Keratinocyte (primary cell): ENCODE data around the gene NFATC2. TPM values are rescaled to one million over a fixed set of nuclear protein-coding genes. Genes with fewer than 3 reads are reported as not detected.

Experiments
- DNase-seq: peaks from one replicate; pipeline ENCODE4 v3.0.0-alpha.2; 2011; ENCODE audit warnings: low read depth, missing footprints, low spot score
- FAIRE-seq: peaks from 2 replicates; lab custom pipeline; 2011; peaks lifted over from hg19 to GRCh38; lab: Jason Lieb, UNC
- H2AFZ ChIP-seq: 2 replicates; pipeline ENCODE4 v1.6.0; 2012; ENCODE audit warnings: low read length, control low read depth, inconsistent platforms; ENCODE audit not compliant: control insufficient read depth
- H3K27ac ChIP-seq: 2 replicates; pipeline ENCODE4 v1.5.1; 2011; ENCODE audit warnings: low read length; ENCODE audit not compliant: control insufficient read depth, insufficient read depth
- H3K27me3 ChIP-seq: 3 replicates; pipeline ENCODE4 v1.6.0; 2011; ENCODE audit warnings: low read length; ENCODE audit not compliant: control insufficient read depth, insufficient read depth; ENCODE audit errors: extremely low read depth
- H3K36me3 ChIP-seq, 2 experiments: 2 replicates in 1 of 2; 3 replicates in 1 of 2; pipeline ENCODE4 v1.5.1; 2011; ENCODE audit warnings: low read length in 2 of 2, mild to moderate bottlenecking in 1 of 2; ENCODE audit not compliant: control insufficient read depth in 2 of 2, insufficient read depth in 2 of 2; ENCODE audit errors: extremely low read depth in 1 of 2
- H3K4me1 ChIP-seq: 3 replicates; pipeline ENCODE4 v1.5.1; 2011; ENCODE audit warnings: low read length; ENCODE audit not compliant: control insufficient read depth, insufficient read depth; ENCODE audit errors: extremely low read depth
- H3K4me2 ChIP-seq: 3 replicates; pipeline ENCODE4 v1.6.0; 2011; ENCODE audit warnings: low read depth, low read length; ENCODE audit not compliant: control insufficient read depth, insufficient read depth; ENCODE audit errors: extremely low read depth
- H3K4me3 ChIP-seq, 3 experiments: fragments of 200-600 bp in 1 of 3; sonication (generic) in 1 of 3; 2 replicates in 2 of 3; 3 replicates in 1 of 3; pipeline ENCODE4 v1.5.1; 2011 to 2016; ENCODE audit warnings: low read length in 3 of 3, mild to moderate bottlenecking in 3 of 3, control low read depth in 2 of 3, inconsistent platforms in 1 of 3, low read depth in 1 of 3, mixed read lengths in 1 of 3, mixed run types in 1 of 3, moderate library complexity in 1 of 3; ENCODE audit not compliant: control insufficient read depth in 2 of 3, insufficient read depth in 2 of 3; ENCODE audit errors: extremely low read depth in 1 of 3
- H3K79me2 ChIP-seq: 2 replicates; pipeline ENCODE4 v1.6.0; 2012; ENCODE audit warnings: low read length; ENCODE audit not compliant: control insufficient read depth, insufficient read depth
- H3K9ac ChIP-seq: 3 replicates; pipeline ENCODE4 v1.6.0; 2011; ENCODE audit warnings: low read length; ENCODE audit not compliant: control insufficient read depth, insufficient read depth; ENCODE audit errors: extremely low read depth
- H3K9me1 ChIP-seq: 3 replicates; pipeline ENCODE4 v1.6.0; 2011; ENCODE audit warnings: low read length; ENCODE audit not compliant: control insufficient read depth, insufficient read depth; ENCODE audit errors: extremely low read depth
- H3K9me3 ChIP-seq: 2 replicates; pipeline ENCODE4 v1.5.1; 2012; ENCODE audit warnings: low read depth, low read length; ENCODE audit not compliant: control insufficient read depth
- H4K20me1 ChIP-seq: 3 replicates; pipeline ENCODE4 v1.6.0; 2011; ENCODE audit warnings: low read length; ENCODE audit not compliant: control insufficient read depth, insufficient read depth; ENCODE audit errors: extremely low read depth
- EZH2 ChIP-seq: IDR thresholded peaks from one replicate; pipeline ENCODE4 v1.6.1; 2012; ENCODE audit warnings: inconsistent platforms, mild to moderate bottlenecking, low read length, moderate library complexity
- dilution Hi-C: fragments of 300-500 bp; cut with MboI; formaldehyde crosslinking; loops from one replicate; pipeline ENCODE4 v1.7.0; 2020; ENCODE audit warnings: low sequenced_read_pairs; ENCODE audit not compliant: extremely low pct_ligation_motif_present
- polyA plus RNA-seq, 5 experiments: library from polyadenylated mRNA; depleted of rRNA in 3 of 5; stranded (reverse) in 3 of 5; stranded (forward) in 1 of 5; unstranded in 1 of 5; fragments of >200 nt; gene quantifications; 1 replicate in 1 of 5; 2 replicates in 3 of 5; 3 replicates in 1 of 5; pipeline versions ENCODE4 v1.2.1 to v1.2.3, GENCODE V29; 2011 to 2012; ENCODE audit warnings: missing spikeins in 2 of 5, low read depth in 1 of 5, low replicate concordance in 1 of 5
- TF ChIP-seq, protein P1 (sequence below), 3 experiments: IDR thresholded peaks in 1 of 3; conservative IDR thresholded peaks in 1 of 3; optimal IDR thresholded peaks in 1 of 3; 2 replicates in 2 of 3; 3 replicates in 1 of 3; pipeline versions ENCODE3 to v1.5.1; 2011; ENCODE audit warnings: low read length in 3 of 3, mild to moderate bottlenecking in 3 of 3, moderate library complexity in 2 of 3, control low read depth in 1 of 3, inconsistent platforms in 1 of 3; ENCODE audit not compliant: insufficient read depth in 2 of 3; ENCODE audit errors: extremely low read depth in 1 of 3

The NFATC2 gene
- polyA plus RNA-seq, 1 donor (not counting 4 experiments of a cell fraction or from before 2014, with no cell fraction given): 0.05 TPM

DNA sequence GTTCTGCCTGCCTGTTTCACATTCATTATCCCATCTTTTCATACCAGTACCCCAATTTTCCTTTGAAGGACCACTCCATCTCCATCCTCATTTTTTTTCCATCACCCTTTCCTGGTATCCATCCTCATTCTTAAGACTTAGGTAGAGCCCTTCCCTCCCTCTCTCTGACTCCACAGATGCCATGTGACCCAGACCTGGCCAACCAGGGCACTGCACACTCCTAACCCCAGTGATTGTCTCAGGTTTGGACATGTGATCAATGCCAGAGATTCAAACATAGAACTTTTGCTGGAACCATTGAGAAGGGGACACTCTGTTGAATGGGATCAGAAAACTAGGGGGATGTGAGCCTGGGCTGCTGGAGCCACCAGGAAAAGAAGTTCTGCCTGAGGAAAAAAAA lies 39.1 kb upstream of the NFATC2 start:
- TF ChIP-seq, protein P1, sequence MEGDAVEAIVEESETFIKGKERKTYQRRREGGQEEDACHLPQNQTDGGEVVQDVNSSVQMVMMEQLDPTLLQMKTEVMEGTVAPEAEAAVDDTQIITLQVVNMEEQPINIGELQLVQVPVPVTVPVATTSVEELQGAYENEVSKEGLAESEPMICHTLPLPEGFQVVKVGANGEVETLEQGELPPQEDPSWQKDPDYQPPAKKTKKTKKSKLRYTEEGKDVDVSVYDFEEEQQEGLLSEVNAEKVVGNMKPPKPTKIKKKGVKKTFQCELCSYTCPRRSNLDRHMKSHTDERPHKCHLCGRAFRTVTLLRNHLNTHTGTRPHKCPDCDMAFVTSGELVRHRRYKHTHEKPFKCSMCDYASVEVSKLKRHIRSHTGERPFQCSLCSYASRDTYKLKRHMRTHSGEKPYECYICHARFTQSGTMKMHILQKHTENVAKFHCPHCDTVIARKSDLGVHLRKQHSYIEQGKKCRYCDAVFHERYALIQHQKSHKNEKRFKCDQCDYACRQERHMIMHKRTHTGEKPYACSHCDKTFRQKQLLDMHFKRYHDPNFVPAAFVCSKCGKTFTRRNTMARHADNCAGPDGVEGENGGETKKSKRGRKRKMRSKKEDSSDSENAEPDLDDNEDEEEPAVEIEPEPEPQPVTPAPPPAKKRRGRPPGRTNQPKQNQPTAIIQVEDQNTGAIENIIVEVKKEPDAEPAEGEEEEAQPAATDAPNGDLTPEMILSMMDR (optimal IDR thresholded peaks at IDR 0.05 in 1 of 3, IDR thresholded peaks at IDR 0.05 in 1 of 3, conservative IDR thresholded peaks at IDR 0.05 in 1 of 3; ENCODE audit: extremely low read depth in 1 of 3, insufficient read depth in 2 of 3, low read length in 3 of 3): no peak
- no peak for TF ChIP-seq EZH2
- no peaks in the 10 kb centered on the region for H3K9me3 ChIP-seq
- no peaks in the 10 kb centered on the region for H3K36me3 ChIP-seq
- dilution Hi-C loops: no loop called here
- peaks cover 3% of the 10 kb centered on the region for H3K4me1 ChIP-seq
- no peaks in the 10 kb centered on the region for H3K27me3 ChIP-seq
- DNase-seq (no peak), FAIRE-seq (no peak)
- no peak overlapping the region for H2AFZ ChIP-seq
- no peak overlapping the region for H3K27ac ChIP-seq
- H3K79me2 ChIP-seq: no peaks in the 10 kb centered on the region
- no peak overlapping the region for H3K4me3 ChIP-seq
- no peaks in the 10 kb centered on the region for H3K9me1 ChIP-seq
- H4K20me1 ChIP-seq: no peaks in the 10 kb centered on the region
- no peak overlapping the region for H3K9ac ChIP-seq
- H3K4me2 ChIP-seq: no peak overlapping the region

DNA sequence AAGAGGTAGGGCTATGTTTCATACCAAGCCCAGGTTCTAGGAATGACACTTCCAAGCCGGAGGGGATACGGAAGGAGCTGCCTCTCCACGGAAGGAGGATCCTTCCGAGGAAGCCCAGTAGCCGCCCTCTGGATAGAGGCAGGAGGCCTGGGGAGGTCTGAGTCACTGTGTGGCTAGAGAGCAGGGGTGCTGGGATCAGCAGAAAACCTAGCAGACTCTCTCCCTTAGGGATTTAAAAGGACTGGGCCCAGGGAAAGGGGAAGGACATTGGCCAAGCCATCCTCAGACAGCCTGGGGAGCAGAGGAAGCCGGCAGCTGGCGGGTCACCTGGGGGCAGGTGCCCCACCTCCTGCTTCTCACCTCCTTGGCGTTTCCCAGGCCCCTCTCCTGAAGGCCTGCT lies 36.6 kb upstream of the NFATC2 start:
- no peaks in the 10 kb centered on the region for H3K27me3 ChIP-seq
- no peak overlapping the region for H2AFZ ChIP-seq
- H3K9me3 ChIP-seq: peaks cover 5% of the 10 kb centered on the region
- no peak overlapping the region for H3K9ac ChIP-seq
- H4K20me1 ChIP-seq: no peaks in the 10 kb centered on the region
- no peak overlapping the region for H3K4me2 ChIP-seq
- no peaks in the 10 kb centered on the region for H3K9me1 ChIP-seq
- no peak overlapping the region for H3K27ac ChIP-seq
- no peaks in the 10 kb centered on the region for H3K36me3 ChIP-seq
- no peak for FAIRE-seq
- H3K79me2 ChIP-seq: no peaks in the 10 kb centered on the region
- H3K4me3 ChIP-seq: no peak overlapping the region
- dilution Hi-C loops: no loop called here
- TF ChIP-seq, protein P1 (optimal IDR thresholded peaks at IDR 0.05 in 1 of 3, IDR thresholded peaks at IDR 0.05 in 1 of 3, conservative IDR thresholded peaks at IDR 0.05 in 1 of 3; ENCODE audit: extremely low read depth in 1 of 3, insufficient read depth in 2 of 3, low read length in 3 of 3): no peak
- no peak for TF ChIP-seq EZH2
- no peak for DNase-seq
- no peaks in the 10 kb centered on the region for H3K4me1 ChIP-seq
